HCT116 (cell line): Measurements from ENCODE around the gene XPOT. TPM values are rescaled to one million over a fixed set of nuclear protein-coding genes. Genes with fewer than 3 reads are reported as not detected.

Experiments
- ATAC-seq: fragments of 200-7000 bp; cut with Tn5 transposase; 2 replicates; pipeline ENCODE4 v1.9.1; 2020; ENCODE audit warnings: mild to moderate bottlenecking, moderate library complexity
- BruUV-seq: library from RNA; stranded (reverse); fragments of 400-500 nt; replicated peaks from 2 replicates; lab custom pipeline; 2021; lab: Mats Ljungman, UMichigan
- CTCF ChIA-PET: fragments of 300-600 bp; sonication (Branson Sonifier 250); formaldehyde crosslinking; loops from one replicate; lab custom pipeline; 2021; ENCODE audit warnings: antibody characterized with exemption; lab: Charles Lee
- POLR2A ChIA-PET: fragments of 300-600, 350-600 bp; sonication (Branson Sonifier 250); formaldehyde crosslinking; loops from one replicate; lab custom pipeline; 2021; ENCODE audit warnings: antibody characterized with exemption; lab: Charles Lee
- RAD21 ChIA-PET, 2 experiments: fragments of 300-600 bp; sonication (Branson Sonifier 250); formaldehyde crosslinking; loops; one replicate each; lab custom pipeline; 2023; ENCODE audit warnings: low total read pairs in 2 of 2; ENCODE audit not compliant: uncharacterized antibody in 2 of 2, unreplicated experiment in 2 of 2, low non-redundant PET in 1 of 2; lab: Charles Lee
- DNase-seq: peaks from one replicate; pipeline ENCODE4 v3.0.0-alpha.2; 2010; ENCODE audit warnings: low read depth, low spot score
- H2AFZ ChIP-seq: fragments of 200-600 bp; shearing (Covaris generic), sonication (generic); 2 replicates; pipeline ENCODE4 v1.6.1; 2017; ENCODE audit warnings: low read depth, mixed run types, mixed read lengths, antibody characterized with exemption, low read length; ENCODE audit not compliant: poor library complexity, severe bottlenecking
- H3K27ac ChIP-seq: 2 replicates; pipeline ENCODE4 v1.5.1; 2012; ENCODE audit warnings: low read depth, low read length
- H3K27me3 ChIP-seq: fragments of 200-600 bp; sonication (generic); 2 replicates; pipeline ENCODE4 v1.6.1; 2016; ENCODE audit warnings: mixed run types, low read length, mixed read lengths; ENCODE audit not compliant: insufficient read depth
- H3K36me3 ChIP-seq, 2 experiments: fragments of 200-500 bp in 1 of 2; fragments of 200-600 bp in 1 of 2; sonication (Bioruptor generic) in 1 of 2; sonication (generic) in 1 of 2; 2 replicates each; pipeline versions ENCODE4 v1.5.1 to v1.6.1; 2014 to 2016; ENCODE audit warnings: low read length in 2 of 2, inconsistent platforms in 1 of 2, mixed read lengths in 1 of 2, mixed run types in 1 of 2; ENCODE audit not compliant: insufficient read depth in 2 of 2, control insufficient read depth in 1 of 2
- H3K4me1 ChIP-seq, 2 experiments: fragments of 200-600 bp in 1 of 2; sonication (generic) in 1 of 2; 2 replicates each; pipeline versions ENCODE4 v1.5.1 to v1.6.1; 2012 to 2017; ENCODE audit warnings: low read length in 2 of 2, inconsistent platforms in 1 of 2, mild to moderate bottlenecking in 1 of 2, mixed read lengths in 1 of 2, mixed run types in 1 of 2, moderate library complexity in 1 of 2; ENCODE audit not compliant: insufficient read depth in 2 of 2, control insufficient read depth in 1 of 2
- H3K4me2 ChIP-seq: fragments of 200-600 bp; sonication (generic); 2 replicates; pipeline ENCODE4 v1.6.1; 2017; ENCODE audit warnings: mixed run types, low read length, mixed read lengths
- H3K4me3 ChIP-seq, 2 experiments: fragments of 200-600 bp in 1 of 2; sonication (generic) in 1 of 2; replicated peaks in 1 of 2; 2 replicates each; pipeline ENCODE4 v1.5.1; 2011 to 2016; ENCODE audit warnings: low read length in 2 of 2, control low read depth in 1 of 2, low read depth in 1 of 2, mild to moderate bottlenecking in 1 of 2, mixed read lengths in 1 of 2, mixed run types in 1 of 2
- H3K79me2 ChIP-seq: fragments of 200-600 bp; sonication (generic); 2 replicates; pipeline ENCODE4 v1.6.1; 2017; ENCODE audit warnings: mild to moderate bottlenecking, mixed run types, low read length, moderate library complexity, mixed read lengths; ENCODE audit not compliant: insufficient read depth
- H3K9ac ChIP-seq: fragments of 200-600 bp; sonication (generic); 2 replicates; pipeline ENCODE4 v1.6.1; 2016; ENCODE audit warnings: low read length, mixed read lengths
- H3K9me2 ChIP-seq: fragments of 200-600 bp; sonication (generic), shearing (Covaris generic); 2 replicates; pipeline ENCODE4 v1.6.1; 2017; ENCODE audit warnings: mixed run types, mild to moderate bottlenecking, moderate library complexity; ENCODE audit not compliant: insufficient read depth
- H3K9me3 ChIP-seq, 2 experiments: fragments of 200-500 bp in 1 of 2; fragments of 200-600 bp in 1 of 2; sonication (Bioruptor generic) in 1 of 2; sonication (generic) in 1 of 2; 2 replicates each; pipeline ENCODE4 v1.6.1; 2014 to 2017; ENCODE audit warnings: low read length in 2 of 2, mixed read lengths in 2 of 2, inconsistent platforms in 1 of 2, low read depth in 1 of 2, mild to moderate bottlenecking in 1 of 2, mixed run types in 1 of 2, moderate library complexity in 1 of 2; ENCODE audit not compliant: control insufficient read depth in 1 of 2, insufficient read depth in 1 of 2
- H4K20me1 ChIP-seq: fragments of 200-600 bp; sonication (generic), shearing (Covaris generic); 2 replicates; pipeline ENCODE4 v1.6.1; 2017; ENCODE audit warnings: mixed run types, mild to moderate bottlenecking, moderate library complexity; ENCODE audit not compliant: insufficient read depth
- ATF3 ChIP-seq: IDR thresholded peaks from 2 replicates; pipeline ENCODE4 v1.6.1; 2012
- CBX3 ChIP-seq: IDR thresholded peaks from 2 replicates; pipeline ENCODE4 v1.6.1; 2012; ENCODE audit warnings: low read depth
- CEBPB ChIP-seq: IDR thresholded peaks from 2 replicates; pipeline ENCODE4 v1.6.1; 2012; ENCODE audit warnings: low read depth
- ELF1 ChIP-seq: IDR thresholded peaks from 2 replicates; pipeline ENCODE4 v1.6.1; 2012; ENCODE audit warnings: low read depth, borderline replicate concordance
- FOSL1 ChIP-seq: IDR thresholded peaks from 2 replicates; pipeline ENCODE4 v1.6.1; 2012; ENCODE audit warnings: low read depth
- JUND ChIP-seq: IDR thresholded peaks from 2 replicates; pipeline ENCODE4 v1.6.1; 2012
- MAX ChIP-seq: IDR thresholded peaks from 2 replicates; pipeline ENCODE4 v1.6.1; 2012
- POLR2A ChIP-seq: IDR thresholded peaks from 2 replicates; pipeline ENCODE4 v1.7.0; 2011; ENCODE audit warnings: borderline replicate concordance; ENCODE audit not compliant: insufficient read depth, insufficient read length; ENCODE audit errors: extremely low read depth
- POLR2AphosphoS5 ChIP-seq: IDR thresholded peaks from 2 replicates; pipeline ENCODE4 v1.6.1; 2011; ENCODE audit warnings: mild to moderate bottlenecking, low read depth, low read length, moderate library complexity
- RAD21 ChIP-seq: IDR thresholded peaks from 2 replicates; pipeline ENCODE4 v1.6.1; 2012; ENCODE audit warnings: low read depth, mild to moderate bottlenecking
- REST ChIP-seq: IDR thresholded peaks from 2 replicates; pipeline ENCODE4 v1.6.1; 2012; ENCODE audit warnings: low read depth
- SIN3A ChIP-seq: IDR thresholded peaks from 2 replicates; pipeline ENCODE4 v1.6.1; 2012; ENCODE audit warnings: low read depth
- SP1 ChIP-seq: IDR thresholded peaks from 2 replicates; pipeline ENCODE4 v1.6.1; 2012; ENCODE audit warnings: low read depth
- SRF ChIP-seq: IDR thresholded peaks from 2 replicates; pipeline ENCODE4 v1.6.1; 2012; ENCODE audit warnings: low read depth
- TCF7L2 ChIP-seq: IDR thresholded peaks from 2 replicates; pipeline ENCODE4 v1.7.0; 2011; ENCODE audit warnings: borderline replicate concordance, inconsistent platforms; ENCODE audit not compliant: insufficient read depth, insufficient read length; ENCODE audit errors: extremely low read depth
- ZFX ChIP-seq: fragments of 450-650 bp; IDR thresholded peaks from 2 replicates; pipeline ENCODE4 v1.6.1; 2017
- ZNF274 ChIP-seq: fragments of 200-500 bp; sonication (Bioruptor generic); IDR thresholded peaks from 2 replicates; pipeline ENCODE4 v1.6.1; 2014; ENCODE audit warnings: mild to moderate bottlenecking, low read depth, low read length, inconsistent platforms
- intact Hi-C: fragments of 100-400 bp; cut with micrococcal nuclease; formaldehyde crosslinking; loops from 2 replicates; pipeline ENCODE4 v1.10.0; 2022
- total RNA-seq: library from RNA; stranded (reverse); gene quantifications from one replicate; pipeline ENCODE4 v1.2.1, GENCODE V29; 2021; ENCODE audit not compliant: unreplicated experiment

Gene XPOT
- total RNA-seq, 1 experiment from 2014 or later = 120 TPM

- ChIA-PET CTCF (no interaction called here), POLR2A (no interaction called here), RAD21 (no interaction called here)
- H3K4me2 ChIP-seq = peak overlapping the region; percentile 45
- ATAC-seq (peak; percentile 71), DNase-seq (peak; percentile 47)
- H3K79me2 ChIP-seq = no peaks in the 10 kb centered on the region
- H3K9me3 ChIP-seq = no peaks in the 10 kb centered on the region
- no peaks in the 10 kb centered on the region for H3K36me3 ChIP-seq
- H3K9me2 ChIP-seq = no peaks in the 10 kb centered on the region
- no peak overlapping the region for H3K4me3 ChIP-seq
- H2AFZ ChIP-seq = no peak overlapping the region
- H3K27ac ChIP-seq = no peak overlapping the region
- H3K27me3 ChIP-seq = no peaks in the 10 kb centered on the region
- H3K9ac ChIP-seq = no peak overlapping the region
- no peaks in the 10 kb centered on the region for H4K20me1 ChIP-seq
- H3K4me1 ChIP-seq = peaks cover 0 to 18% of the 10 kb centered on the region in 2 experiments; a peak in 2 of 4 replicates
- TF ChIP-seq FOSL1 = peak; percentile 83
- no peak for TF ChIP-seq SIN3A
- TF ChIP-seq POLR2A = no peak
- no peak for TF ChIP-seq MAX
- peak; percentile 79; the same call in 1 of the 2 replicates for TF ChIP-seq CBX3
- no peak for TF ChIP-seq ATF3
- TF ChIP-seq ZNF274 = no peak
- peak; percentile 18; the same call in 1 of the 2 replicates for TF ChIP-seq POLR2AphosphoS5
- no peak for TF ChIP-seq ZFX
- TF ChIP-seq JUND = peak; percentile 86
- TF ChIP-seq TCF7L2 = no peak
- TF ChIP-seq ELF1 = no peak
- TF ChIP-seq CEBPB = 0 out of 2 replicates have a peak, but pooled peaks have one; percentile 15
- TF ChIP-seq SRF = no peak
- no peak for TF ChIP-seq RAD21
- TF ChIP-seq REST = no peak
- peak; percentile 75 for TF ChIP-seq SP1
- intact Hi-C loops = loop anchor here (5.0 kb wide), 1 partner anchor 558 kb away; no protein-coding TSS in a partner anchor
- BruUV-seq = no TSS peak
Measured at GRCh38 chr12:64385468-64385867, 18.7 kb upstream of the XPOT start.
